ENCODE data around the gene TANGO6.
A peak's percentile ranks its signal among the peaks of the same experiment; 100 is the strongest.
"Not testable (repeated sequence)": the region's sequence is repeated elsewhere in the genome, so short reads cannot be mapped to it uniquely, and the experiment has no call there.

TANGO6 gene

DNA sequence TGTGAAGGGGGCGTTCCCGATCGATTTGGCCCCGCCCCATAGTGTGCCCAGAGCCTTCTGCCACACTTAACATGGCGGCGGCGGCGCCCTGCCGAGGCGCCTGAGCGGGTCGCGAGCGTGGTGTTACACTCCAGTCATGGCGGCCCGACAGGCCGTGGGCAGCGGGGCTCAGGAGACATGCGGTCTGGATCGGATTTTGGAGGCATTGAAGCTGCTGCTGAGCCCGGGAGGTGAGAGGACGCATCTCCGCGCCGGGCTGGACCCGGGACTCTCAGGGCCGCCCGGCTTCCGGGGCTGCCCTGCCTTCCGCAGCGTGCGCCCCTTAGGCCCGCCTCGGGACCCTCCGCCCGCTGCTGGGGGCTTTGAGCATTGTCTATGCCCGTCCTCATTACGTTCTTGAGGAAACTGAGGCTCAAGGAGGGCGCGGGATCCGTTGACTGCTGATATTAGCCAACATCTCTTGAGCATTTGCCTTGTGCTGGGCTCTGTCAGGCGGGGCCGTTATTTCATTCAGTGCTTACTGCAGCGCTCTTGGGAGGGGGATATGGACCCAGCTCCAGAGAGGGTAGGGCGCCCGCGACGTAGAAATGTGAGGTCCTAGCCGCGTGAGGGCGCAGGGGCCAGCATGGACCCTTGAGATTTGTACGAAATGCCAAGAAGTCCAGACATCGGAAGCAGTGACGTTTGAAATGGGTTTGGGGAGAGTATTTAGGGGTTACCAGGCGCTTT is at the start of gene TANGO6:
Gene TANGO6 (plus strand): TSS at position 50 of the 729 bp plus-strand sequence. CDS start 87 bp downstream, at position 137.
- DNase-seq = peak; percentile 95

DNA sequence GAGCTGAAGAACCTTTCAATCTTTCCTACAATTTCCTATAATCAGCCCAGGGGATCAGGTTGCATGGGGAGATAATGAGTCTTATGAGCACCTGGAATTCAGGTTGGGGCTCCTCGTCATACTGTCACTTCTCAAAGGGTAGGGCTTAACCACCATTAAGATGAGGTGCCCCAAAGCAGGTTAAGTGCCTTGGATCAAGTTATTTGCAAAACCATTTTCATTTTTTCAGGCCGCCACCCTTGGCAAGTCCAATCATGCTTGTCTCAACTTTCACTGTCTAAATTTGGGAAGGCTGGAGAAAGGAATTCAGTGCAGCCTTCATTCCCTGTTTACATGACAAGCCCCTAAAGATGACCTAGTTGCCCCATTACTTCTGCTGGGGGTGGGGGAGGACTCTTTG is 44.9 kb upstream of the TANGO6 start:
- DNase-seq = no peak

DNA sequence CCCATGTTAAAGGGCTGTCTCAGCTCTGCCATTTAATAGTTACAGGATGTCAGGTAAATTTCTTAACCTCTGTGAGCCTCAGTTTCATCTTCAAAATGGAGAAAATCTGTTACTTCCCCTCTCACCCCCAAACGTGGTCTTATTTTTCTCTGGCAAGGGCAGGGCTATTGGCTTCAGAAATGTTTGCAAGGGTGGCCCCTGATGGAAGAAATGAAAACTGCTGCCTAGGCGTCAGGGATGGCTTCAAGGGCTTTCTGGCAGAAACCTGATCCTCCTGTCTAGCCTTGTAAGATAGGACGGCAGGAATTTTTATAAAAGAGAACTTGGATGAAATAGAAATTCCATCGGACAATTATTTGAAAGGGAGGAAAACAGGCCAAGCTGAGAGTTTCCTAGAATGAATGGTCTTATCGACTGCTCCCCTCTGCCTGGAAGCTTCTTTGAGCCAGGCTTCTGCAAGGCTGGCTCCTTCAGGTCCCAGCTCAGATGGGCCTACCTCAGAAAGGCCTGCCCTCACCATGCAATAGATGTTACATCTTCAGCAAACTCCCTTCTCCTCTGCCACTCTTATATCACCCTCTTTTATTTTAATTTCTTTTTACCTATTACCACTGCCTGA is 43.0 kb upstream of the TANGO6 start:
- peak; percentile 35 for DNase-seq

DNA sequence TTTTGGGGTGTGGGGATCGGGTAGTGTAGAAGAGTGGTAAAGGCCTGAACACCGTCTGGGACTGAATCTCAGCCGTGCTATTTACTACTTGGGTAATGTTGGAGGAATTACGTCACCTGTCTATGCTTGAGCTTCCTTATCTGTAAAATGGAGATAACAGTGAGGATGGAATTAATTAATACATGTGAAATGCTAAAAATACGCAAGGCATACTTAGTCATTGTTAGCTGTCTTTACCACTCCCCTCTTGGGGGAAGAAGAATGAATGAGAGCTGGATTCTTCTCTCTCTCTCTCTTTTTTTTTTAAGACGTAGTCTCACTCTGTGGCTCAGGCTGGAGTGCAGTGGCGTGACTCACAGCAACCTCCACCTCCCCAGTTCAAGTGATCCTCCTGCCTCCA is 41.1 kb upstream of the TANGO6 start:
- no peak for DNase-seq

GRCh38 chr16:68806422-68806821 is 36.9 kb upstream of the TANGO6 start:
- no peak for DNase-seq

- no peak for DNase-seq
These were observed 36.4 kb upstream of the TANGO6 start for GRCh38 chr16:68806981-68807380.

DNA sequence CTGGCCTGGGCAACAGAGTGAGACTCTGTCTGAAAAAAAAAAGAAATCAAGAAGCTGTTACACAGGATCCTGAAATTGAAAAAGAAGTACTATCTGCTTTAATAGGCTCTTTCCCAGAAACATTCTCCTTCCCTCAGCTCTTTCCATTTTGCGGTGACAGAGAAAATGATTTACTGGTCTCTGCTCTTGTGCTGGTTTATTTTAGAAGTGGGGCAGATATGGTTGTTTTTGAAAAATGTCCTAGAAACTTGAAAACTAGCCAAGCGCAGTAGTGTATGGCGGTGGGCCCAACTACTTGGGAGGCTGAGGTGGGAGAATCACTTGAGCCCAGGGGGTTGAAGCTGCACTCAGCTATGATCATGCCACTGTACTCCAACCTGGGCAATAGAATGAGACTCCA is 28.8 kb upstream of the TANGO6 start:
- DNase-seq = no peak

- no peak for DNase-seq
These were observed 19.8 kb upstream of the TANGO6 start for GRCh38 chr16:68823401-68824135.

DNA sequence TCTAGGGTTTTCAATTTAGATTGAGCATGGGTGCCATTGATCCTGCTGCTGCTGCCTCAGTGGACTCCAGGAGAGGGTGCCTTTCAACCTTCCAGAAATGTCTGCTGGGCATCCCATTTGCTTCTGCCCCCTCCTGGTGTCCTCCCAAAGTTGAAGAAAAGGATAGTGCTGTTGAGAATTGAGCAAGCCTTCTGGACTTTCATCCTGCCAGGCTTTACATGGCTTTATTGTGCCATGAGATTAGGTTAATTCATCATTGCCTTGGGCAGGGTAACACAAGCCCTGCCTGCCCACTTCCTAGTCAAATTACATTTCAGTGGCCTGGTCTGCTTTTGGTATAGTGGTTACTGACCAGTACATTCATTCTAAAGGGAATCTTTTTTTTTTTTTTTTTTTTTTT is 17.9 kb upstream of the TANGO6 start:
- DNase-seq = no peak

DNA sequence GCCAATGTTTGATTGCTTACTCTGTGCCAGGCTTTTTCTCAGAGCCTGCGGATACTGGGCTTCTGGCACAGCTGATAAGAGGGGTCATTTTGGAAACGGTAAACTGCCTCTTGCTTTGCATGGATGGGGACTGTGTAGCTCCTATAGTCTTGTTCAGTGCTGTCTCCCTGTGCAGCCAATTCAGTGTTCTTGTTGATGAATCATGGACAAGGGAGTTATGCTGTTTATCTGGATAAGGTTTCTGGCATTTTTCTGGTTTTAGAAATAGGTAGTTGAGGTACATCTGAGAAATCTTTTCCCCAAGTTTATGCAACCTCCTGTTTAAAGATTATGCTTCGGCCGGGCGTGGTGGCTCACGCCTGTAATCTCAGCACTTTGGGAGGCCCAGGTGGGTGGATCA is 16.7 kb upstream of the TANGO6 start:
- no peak for DNase-seq

GRCh38 chr16:68833251-68833650 is 10.1 kb upstream of the TANGO6 start:
- no peak for DNase-seq

DNA sequence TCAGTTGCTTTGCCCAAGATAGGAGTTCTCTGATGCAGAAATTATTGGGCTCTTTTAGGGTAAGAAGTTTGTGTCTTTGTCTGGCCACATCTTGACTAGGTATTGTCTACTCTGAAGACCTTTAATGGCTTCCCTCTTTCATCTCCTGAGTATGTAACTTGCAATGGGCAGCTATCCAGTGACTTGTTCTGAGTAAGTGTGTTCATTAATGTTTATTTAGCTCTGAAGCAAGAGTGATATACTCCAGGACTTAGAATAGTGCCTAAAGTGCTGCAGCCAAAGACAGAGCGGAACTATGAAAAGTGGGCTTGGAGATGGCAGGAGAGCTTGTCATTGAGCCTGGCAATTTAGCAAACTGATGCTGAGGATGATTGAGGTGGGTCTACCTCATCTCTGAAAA is 8.8 kb upstream of the TANGO6 start:
- no peak for DNase-seq

- no peak for DNase-seq
These were observed 7.4 kb upstream of the TANGO6 start for GRCh38 chr16:68835970-68836369.

DNA sequence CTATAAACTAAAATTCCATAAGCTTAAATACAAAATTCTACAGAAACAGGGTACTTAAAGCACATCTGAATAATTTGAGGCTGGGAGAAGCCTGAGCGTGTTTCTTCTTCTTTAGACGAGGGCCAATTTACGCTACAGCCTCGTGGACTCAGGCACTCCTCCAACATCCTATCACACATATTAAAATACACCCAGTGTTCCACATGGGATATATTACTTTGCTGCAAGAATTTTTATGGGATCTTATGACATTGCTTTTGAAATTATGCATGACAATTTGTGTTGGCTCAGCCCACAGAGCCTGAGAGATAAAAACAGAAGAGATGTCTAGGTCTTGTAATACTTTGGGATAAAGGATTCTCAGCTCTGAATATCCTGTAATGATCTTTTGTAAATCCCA is 3.5 kb upstream of the TANGO6 start:
- DNase-seq = no peak

DNA sequence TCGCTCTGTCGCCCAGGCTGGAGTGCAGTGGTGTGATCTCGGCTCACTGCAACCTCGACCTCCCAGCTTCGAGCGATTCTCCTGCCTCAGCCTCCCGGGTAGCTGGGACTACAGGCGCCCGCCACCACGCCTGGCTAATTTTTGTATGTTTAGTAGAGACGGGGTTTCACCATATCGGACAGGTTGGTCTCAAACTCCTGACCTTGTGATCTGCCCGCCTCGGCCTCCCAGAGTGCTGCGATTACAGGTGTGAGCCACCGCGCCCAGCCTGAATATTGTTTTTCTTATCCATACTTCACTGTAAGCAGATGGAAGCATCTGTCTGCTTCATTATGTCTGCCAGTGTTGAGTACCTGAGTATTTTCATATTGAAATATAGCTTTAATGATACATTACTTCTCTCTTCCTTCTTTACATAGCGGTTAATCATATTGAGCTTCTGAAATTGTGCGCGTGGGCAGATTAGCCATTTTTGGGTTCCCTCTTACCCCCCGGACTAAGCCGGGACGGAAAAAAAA is 308 bp upstream of the TANGO6 start:
- DNase-seq = not testable (repeated sequence)

DNA sequence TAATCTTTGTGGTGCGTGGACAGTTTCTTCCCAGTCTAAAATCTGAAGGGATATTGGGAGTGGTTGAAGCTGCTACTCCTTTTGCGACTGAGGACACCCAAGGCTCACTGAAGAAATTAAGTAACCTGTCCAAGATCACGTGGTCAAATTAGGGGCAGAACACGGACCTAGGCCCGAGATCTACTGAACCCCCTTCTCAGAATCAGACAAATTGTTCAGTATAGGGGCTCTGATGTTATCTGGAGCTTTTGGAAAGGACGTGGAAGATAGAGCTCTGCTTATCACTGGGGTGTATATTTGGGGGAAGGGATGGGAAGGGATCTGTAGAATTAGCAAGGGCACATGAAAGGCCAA is 857 bp downstream of the TANGO6 start:
- no peak for DNase-seq

DNA sequence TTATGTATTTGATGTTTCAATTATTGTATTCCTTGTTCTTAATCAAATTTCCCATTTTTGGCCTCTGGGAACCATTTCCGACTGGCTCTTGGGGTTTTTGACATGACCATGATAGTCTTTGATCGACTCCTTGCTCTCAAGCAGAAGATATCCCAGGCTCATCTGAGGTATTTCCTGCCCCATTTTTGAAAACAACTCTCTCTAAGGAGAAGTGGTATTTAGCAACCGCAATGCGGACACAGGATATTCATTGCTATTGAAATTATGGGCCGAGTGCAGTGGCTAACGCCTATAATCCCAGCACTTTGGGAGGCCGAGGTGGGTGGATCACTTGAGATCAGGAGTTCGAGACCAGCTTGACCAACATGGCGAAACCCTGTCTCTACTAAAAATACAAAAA is 5.5 kb downstream of the TANGO6 start:
- DNase-seq = no peak

- no peak for DNase-seq
These were observed 7.2 kb downstream of the TANGO6 start for GRCh38 chr16:68850481-68850880.

- no peak for DNase-seq
These were observed 8.3 kb downstream of the TANGO6 start for GRCh38 chr16:68851601-68852000.

GRCh38 chr16:68857479-68857878 is 14.1 kb downstream of the TANGO6 start:
- no peak for DNase-seq

DNA sequence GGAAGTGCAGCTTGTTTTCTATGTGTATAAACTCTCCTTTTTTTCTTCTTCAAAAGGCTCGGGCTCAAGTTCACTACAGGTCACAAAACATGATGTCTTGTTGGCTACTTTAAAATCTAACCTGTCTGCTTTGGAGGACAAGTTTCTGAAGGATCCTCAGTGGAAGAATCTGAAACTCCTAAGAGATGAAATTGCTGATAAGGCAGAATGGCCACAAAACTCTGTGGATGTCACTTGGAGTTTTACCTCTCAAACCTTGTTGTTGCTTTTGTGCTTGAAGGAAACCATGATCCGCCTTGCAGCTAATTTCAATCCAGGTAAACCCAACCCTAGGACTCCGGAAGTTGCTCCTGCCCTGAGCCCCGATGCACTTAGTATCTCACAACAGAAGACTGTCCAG is 16.5 kb downstream of the TANGO6 start:
- DNase-seq = no peak

DNA sequence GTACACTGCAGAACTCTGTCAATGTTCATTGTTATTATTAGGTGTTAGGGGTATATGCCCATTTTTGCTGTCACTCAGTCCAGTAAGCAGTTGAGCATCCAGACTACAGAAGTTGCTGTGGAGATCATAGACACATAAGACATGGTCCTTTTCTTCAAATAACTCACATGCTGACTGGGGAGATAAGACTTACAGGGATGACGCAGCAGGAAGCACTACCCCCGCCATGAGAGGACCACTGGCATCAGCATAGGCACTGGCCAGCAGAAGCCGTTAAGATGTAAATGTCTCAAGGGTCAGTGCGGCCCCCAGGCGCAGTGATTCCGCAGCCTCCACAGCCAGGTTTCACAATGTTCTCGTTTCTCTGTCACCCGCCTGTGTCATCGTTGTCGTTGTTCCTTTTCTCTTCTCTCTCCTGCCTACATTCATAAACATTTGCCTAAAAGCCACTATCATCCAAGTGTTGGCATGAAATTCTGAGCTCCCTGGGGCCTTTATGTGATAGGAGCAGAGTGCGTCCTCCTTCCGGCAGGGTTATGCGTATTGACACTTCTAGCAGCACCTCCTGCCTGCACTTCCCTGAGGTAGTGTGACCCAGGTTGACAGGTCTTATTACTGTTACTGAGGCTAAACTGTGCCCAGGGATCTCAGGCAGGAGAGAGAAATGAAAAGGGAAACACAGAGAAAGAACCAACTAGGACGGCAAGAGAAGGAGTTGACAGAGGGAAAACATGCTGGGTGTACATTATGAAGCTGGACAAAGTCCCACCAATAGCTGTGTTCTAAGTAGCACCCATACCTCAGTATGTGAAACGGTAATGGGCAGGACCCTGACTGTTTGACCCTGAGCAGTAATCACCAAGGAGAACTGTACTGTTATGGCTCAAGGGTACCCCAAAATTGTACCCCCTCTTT is 17.9 kb downstream of the TANGO6 start:
- no peak for DNase-seq

DNA sequence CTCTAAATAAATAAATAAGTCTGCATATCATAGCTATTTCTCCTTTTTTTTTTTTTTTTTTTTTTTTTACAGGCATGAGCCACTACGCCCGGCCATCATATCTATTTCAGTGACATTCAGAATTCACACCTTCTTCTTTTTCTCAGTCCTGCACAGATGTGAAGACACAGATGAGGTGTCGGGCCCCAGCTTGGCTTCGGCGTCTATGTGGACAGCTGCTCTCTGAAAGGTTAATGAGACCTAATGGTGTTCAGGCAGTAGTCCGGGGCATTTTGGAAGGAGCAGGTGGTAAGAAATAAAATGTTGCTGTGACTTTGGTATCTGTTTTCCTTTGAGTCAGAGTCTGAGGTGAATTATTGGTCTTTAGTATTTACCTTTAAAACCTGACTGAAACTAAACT is 23.6 kb downstream of the TANGO6 start:
- no peak for DNase-seq

Data from activated CD8-positive, alpha-beta memory T cell treated with anti-CD3 and anti-CD28 coated beads, Interleukin-2, amount 50 U/mL, for 4 hours (primary cell).